K562 (cell line): ENCODE results near the gene DOCK4. TPM values are rescaled to one million over a fixed set of nuclear protein-coding genes. Genes with fewer than 3 reads are reported as not detected.

Experiments
- ATAC-seq: fragments of 200-7000 bp; cut with Tn5 transposase; 3 replicates; pipeline ENCODE4 v1.9.1; 2020; ENCODE audit warnings: moderate library complexity
- BruUV-seq: library from RNA; stranded (reverse); fragments of 400-500 nt; replicated peaks from 2 replicates; lab custom pipeline; 2021; lab: Mats Ljungman, UMichigan
- CTCF ChIA-PET: fragments of 300-600 bp; formaldehyde crosslinking; extraction: SDS; loops from one replicate; lab custom pipeline; 2021; ENCODE audit warnings: low intra/inter-chr PET ratio; lab: Yijun Ruan, JAX
- POLR2A ChIA-PET: fragments of 300-600, 350-650 bp; sonication (Branson Sonifier 250); formaldehyde crosslinking; extraction: SDS; loops from one replicate; lab custom pipeline; 2021; ENCODE audit warnings: antibody characterized with exemption, inconsistent platforms; lab: Yijun Ruan, JAX
- DNase-seq, 4 experiments: peaks; one replicate each; pipeline versions ENCODE4 v3.0.0 to v3.0.0-alpha.2; 2011 to 2018; ENCODE audit warnings: low spot score in 3 of 4, mixed read lengths in 3 of 4; ENCODE audit errors: extremely low read depth in 1 of 4
- FAIRE-seq: peaks from 2 replicates; lab custom pipeline; 2011; peaks lifted over from hg19 to GRCh38; lab: Jason Lieb, UNC
- H2AFZ ChIP-seq: 2 replicates; pipeline ENCODE4 v1.6.0; 2011; ENCODE audit warnings: low read depth, low read length, control low read depth, inconsistent platforms
- H3K27ac ChIP-seq: fragments of 200-600 bp; 3 replicates; pipeline ENCODE4 v1.8.0; 2011; ENCODE audit warnings: low read depth, mild to moderate bottlenecking, control low read depth, inconsistent platforms, low read length, moderate library complexity, mixed read lengths; ENCODE audit errors: extremely low read depth
- H3K27me3 ChIP-seq, 2 experiments: fragments of 300-600 bp in 1 of 2; 2 replicates in 1 of 2; 3 replicates in 1 of 2; pipeline versions ENCODE4 v1.6.0 to v1.8.0; 2011; ENCODE audit warnings: inconsistent platforms in 2 of 2, low read length in 2 of 2, mild to moderate bottlenecking in 1 of 2, mixed read lengths in 1 of 2, moderate library complexity in 1 of 2; ENCODE audit not compliant: control insufficient read depth in 2 of 2, insufficient read depth in 2 of 2
- H3K36me3 ChIP-seq: fragments of 300-600 bp; 3 replicates; pipeline ENCODE4 v1.8.0; 2011; ENCODE audit warnings: mild to moderate bottlenecking, low read length, inconsistent platforms; ENCODE audit not compliant: control insufficient read depth, insufficient read depth
- H3K4me1 ChIP-seq, 2 experiments: fragments of 200-600 bp in 1 of 2; replicated peaks in 1 of 2; 2 replicates in 1 of 2; 3 replicates in 1 of 2; pipeline versions ENCODE4 v1.5.1 to v1.8.0; 2011; ENCODE audit warnings: inconsistent platforms in 2 of 2, low read length in 2 of 2, mild to moderate bottlenecking in 1 of 2, mixed read lengths in 1 of 2, moderate library complexity in 1 of 2; ENCODE audit not compliant: control insufficient read depth in 2 of 2, insufficient read depth in 2 of 2
- H3K4me2 ChIP-seq: 2 replicates; pipeline ENCODE4 v1.6.1; 2011; ENCODE audit warnings: low read length, control low read depth, inconsistent platforms, mixed read lengths; ENCODE audit not compliant: insufficient read depth
- H3K4me3 ChIP-seq: fragments of 200-600 bp; sonication (generic), shearing (Covaris generic); 2 replicates; pipeline ENCODE4 v1.5.1; 2016; ENCODE audit warnings: control low read depth, inconsistent platforms
- H3K79me2 ChIP-seq: fragments of 200-600 bp; 3 replicates; pipeline ENCODE4 v1.8.0; 2011; ENCODE audit warnings: low read length, inconsistent platforms; ENCODE audit not compliant: control insufficient read depth, insufficient read depth
- H3K9ac ChIP-seq, 2 experiments: 2 replicates each; pipeline versions ENCODE4 v1.6.0 to v1.6.1; 2011; ENCODE audit warnings: low read depth in 2 of 2, low read length in 2 of 2, control low read depth in 1 of 2, inconsistent platforms in 1 of 2, mild to moderate bottlenecking in 1 of 2, mixed read lengths in 1 of 2; ENCODE audit not compliant: insufficient read depth in 1 of 2
- H3K9me1 ChIP-seq: one replicate; pipeline ENCODE4 v1.6.0; 2011; ENCODE audit warnings: inconsistent platforms, mild to moderate bottlenecking, low read length, moderate library complexity; ENCODE audit not compliant: control insufficient read depth, insufficient read depth
- H3K9me3 ChIP-seq: replicated peaks from 2 replicates; pipeline ENCODE4 v1.5.1; 2011; ENCODE audit warnings: low read depth, low read length, inconsistent platforms; ENCODE audit not compliant: control insufficient read depth, insufficient read depth
- H4K20me1 ChIP-seq: replicated peaks from 2 replicates; pipeline ENCODE4 v1.6.1; 2011; ENCODE audit warnings: low read length, inconsistent platforms, mixed read lengths; ENCODE audit not compliant: control insufficient read depth, insufficient read depth
- ARID2 ChIP-seq: fragments of 450-650 bp; IDR thresholded peaks from 2 replicates; pipeline ENCODE4 v1.6.1; 2017; ENCODE audit warnings: antibody characterized with exemption, mild to moderate bottlenecking
- DPF2 ChIP-seq: fragments of 450-650 bp; IDR thresholded peaks from 2 replicates; pipeline ENCODE4 v1.6.1; 2016
- E2F8 ChIP-seq: fragments of 450-650 bp; IDR thresholded peaks from 2 replicates; pipeline ENCODE4 v1.7.1; 2018; ENCODE audit warnings: mild to moderate bottlenecking, low read depth; ENCODE audit not compliant: partially characterized antibody
- FOXA1 ChIP-seq: fragments of 450-650 bp; IDR thresholded peaks from 2 replicates; pipeline ENCODE4 v1.6.1; 2016; ENCODE audit warnings: mild to moderate bottlenecking, borderline replicate concordance
- KDM2B ChIP-seq: fragments of 250-450 bp; sonication (Bioruptor Pico); IDR thresholded peaks from 2 replicates; pipeline ENCODE4 v1.8.0; 2021; ENCODE audit warnings: mild to moderate bottlenecking, moderate library complexity
- MAFG ChIP-seq: fragments of 450-650 bp; conservative IDR thresholded peaks from 2 replicates; pipeline ENCODE4 v1.6.1; 2016; ENCODE audit warnings: missing genetic modification characterization, missing compliant biosample characterization
- NR2C1 ChIP-seq, 2 experiments: fragments of 450-650 bp; IDR thresholded peaks; 2 replicates each; pipeline ENCODE4 v1.6.1; 2017; ENCODE audit warnings: mild to moderate bottlenecking in 2 of 2, antibody characterized with exemption in 1 of 2, inconsistent platforms in 1 of 2, missing compliant biosample characterization in 1 of 2, missing genetic modification characterization in 1 of 2
- PML ChIP-seq: IDR thresholded peaks from 2 replicates; pipeline ENCODE4 v1.6.1; 2012; ENCODE audit warnings: low read length, inconsistent platforms
- PTRF ChIP-seq: fragments of 450-650 bp; IDR thresholded peaks from 2 replicates; pipeline ENCODE4 v1.6.1; 2016; ENCODE audit warnings: mild to moderate bottlenecking, missing genetic modification characterization, missing compliant biosample characterization
- RBM15 ChIP-seq: fragments of 200-400 bp; formaldehyde crosslinking; IDR thresholded peaks from 2 replicates; pipeline ENCODE4 v1.6.1; 2018; ENCODE audit warnings: mild to moderate bottlenecking, low read length, moderate library complexity; ENCODE audit not compliant: insufficient read depth
- UBTF ChIP-seq, 2 experiments: IDR thresholded peaks; 2 replicates each; pipeline ENCODE4 v1.6.1; 2012; ENCODE audit warnings: improper control_type of control experiment in 2 of 2, low read depth in 2 of 2, low read length in 2 of 2, borderline replicate concordance in 1 of 2
- ZHX1 ChIP-seq: fragments of 150-350 bp; conservative IDR thresholded peaks from 2 replicates; pipeline ENCODE4 v1.6.1; 2014; ENCODE audit warnings: low read length
- ZNF639 ChIP-seq, 2 experiments: fragments of 200-800 bp in 1 of 2; sonication (Bioruptor generic) in 1 of 2; sonication (generic) in 1 of 2; formaldehyde crosslinking in 1 of 2; IDR thresholded peaks in 1 of 2; conservative IDR thresholded peaks in 1 of 2; 2 replicates each; pipeline versions ENCODE4 v1.5.0 to v1.6.1; 2016 to 2020; ENCODE audit warnings: missing compliant biosample characterization in 1 of 2, missing genetic modification characterization in 1 of 2, missing genetic modification reagents in 1 of 2
- WGBS: fragments of 100-300 bp; shearing (Covaris generic); methylation state at CpG from one replicate; pipeline ENCODE4 v1.1.6; 2016; ENCODE audit warnings: low coverage, mixed read lengths; ENCODE audit not compliant: insufficient coverage; ENCODE audit errors: missing lambda C conversion rate; 5-methylcytosine and 5-hydroxymethylcytosine counted together
- in situ Hi-C: fragments of 300-500 bp; cut with MboI; formaldehyde crosslinking; loops from 4 replicates; pipeline ENCODE4 v1.15.0; 2018; ENCODE audit warnings: inconsistent platforms, mixed read lengths
- intact Hi-C: fragments of 100-400 bp; cut with micrococcal nuclease; formaldehyde crosslinking; loops from 2 replicates; pipeline ENCODE4 v1.14.2; 2022
- polyA plus RNA-seq, 8 experiments: library from polyadenylated mRNA; depleted of rRNA in 4 of 8; stranded (reverse) in 5 of 8; unstranded in 3 of 8; fragments of >200 nt; fragmentation: Nextera tagmentation in 2 of 8; fragmentation: Illumina TruSeq in 1 of 8; extraction: Ambion mirVana in 2 of 8; extraction: Trizol in 1 of 8; gene quantifications; 2 replicates each; pipeline versions ENCODE4 v1.2.1 to v1.2.3, GENCODE V29; 2011 to 2014; ENCODE audit warnings: inconsistent platforms in 1 of 8, missing spikeins in 1 of 8
- total RNA-seq, 7 experiments: library from RNA; depleted of rRNA in 6 of 7; stranded (reverse); fragments of >200 nt in 6 of 7; fragmentation: Illumina TruSeq in 2 of 7; extraction: Trizol in 2 of 7; gene quantifications; 2 replicates each; pipeline versions ENCODE4 v1.2.1 to v1.2.3, GENCODE V29; 2011 to 2021; ENCODE audit warnings: low replicate concordance in 1 of 7

DOCK4 gene
- total and polyA plus RNA-seq, 9 of the 15 experiments (the other 6 are each of a cell fraction or from before 2014, with no cell fraction given), result 0.42 to 5.7 (median 2.3) TPM

GRCh38 chr7:111836592-111836991 lies 369.6 kb downstream of the DOCK4 start:
- Histone ChIP-seq H3K9me3 (no peaks in the 10 kb centered on the region), H3K9me1 (no peaks in the 10 kb centered on the region), H4K20me1 (no peaks in the 10 kb centered on the region), H3K79me2 (no peaks in the 10 kb centered on the region), H3K27ac (no peak overlapping the region), H3K9ac (no peak overlapping the region), H3K27me3 (no peaks in the 10 kb centered on the region), H2AFZ (no peak overlapping the region), H3K4me3 (no peak overlapping the region), H3K36me3 (no peaks in the 10 kb centered on the region), H3K4me1 (no peaks in the 10 kb centered on the region), H3K4me2 (no peak overlapping the region)
- CTCF ChIA-PET, result no interaction called here
- no peak for FAIRE-seq
- POLR2A ChIA-PET, result interaction anchor here (0.6 kb wide), 1 partner anchor 222 kb away, joined by 3 read pairs; no protein-coding TSS in a partner anchor
- in situ Hi-C loops, result no loop called here
- no peak for ATAC-seq
- DNase-seq, result no peak
- BruUV-seq, result no TSS peak
- intact Hi-C loops, result no loop called here
- 0% methylated on average over 1 of the region's 1 CpG for WGBS
- no peak for TF ChIP-seq PTRF (tag)
- no peak for TF ChIP-seq E2F8
- no peak for TF ChIP-seq UBTF (IDR thresholded peaks at IDR 0.05; ENCODE audit: borderline replicate concordance in 1 of 2, low read depth in 2 of 2, low read length in 2 of 2)
- no peak for TF ChIP-seq ZNF639 (CRISPR knock-in tag; conservative IDR thresholded peaks at IDR 0.05 in 1 of 2, IDR thresholded peaks at IDR 0.05 in 1 of 2)
- no peak for TF ChIP-seq MAFG (tag)
- TF ChIP-seq NR2C1 (IDR thresholded peaks at IDR 0.05), result no peak
- TF ChIP-seq NR2C1 (tag; IDR thresholded peaks at IDR 0.05), result no peak
- TF ChIP-seq PML, result no peak
- TF ChIP-seq ZHX1, result no peak
- no peak for TF ChIP-seq DPF2
- TF ChIP-seq FOXA1, result no peak
- TF ChIP-seq RBM15, result no peak
- TF ChIP-seq ARID2, result no peak
- no peak for TF ChIP-seq KDM2B
